Measurements from ENCODE around the gene RTN1.
A peak's percentile ranks its signal among the peaks of the same experiment; 100 is the strongest.

The RTN1 gene

GRCh38 chr14:59631237-59631636, 239.3 kb downstream of the RTN1 start:
- DNase-seq (ENCODE audit: low spot score): peak; percentile 15

- DNase-seq (ENCODE audit: low spot score): peak; percentile 38
Observed at GRCh38 chr14:59630288-59630963, 240.2 kb downstream of the RTN1 start.

- no peak for DNase-seq (ENCODE audit: low spot score)
Observed at GRCh38 chr14:59629444-59630287, 240.9 kb downstream of the RTN1 start.

- DNase-seq (ENCODE audit: low spot score): no peak
Observed at GRCh38 chr14:59627011-59627520, 243.5 kb downstream of the RTN1 start.

- DNase-seq (ENCODE audit: low spot score): no peak
Observed at GRCh38 chr14:59622631-59623030, 247.9 kb downstream of the RTN1 start.

- no peak for DNase-seq (ENCODE audit: low spot score)
Observed at GRCh38 chr14:59619061-59619460, 251.5 kb downstream of the RTN1 start.

GRCh38 chr14:59601056-59601455, 269.5 kb downstream of the RTN1 start:
- no peak for DNase-seq (ENCODE audit: low spot score)

GRCh38 chr14:59600211-59600945, 270.2 kb downstream of the RTN1 start:
- DNase-seq (ENCODE audit: low spot score): no peak

- DNase-seq (ENCODE audit: low spot score): no peak
Observed at GRCh38 chr14:59595071-59595470, 275.5 kb downstream of the RTN1 start.

GRCh38 chr14:59591641-59592370, 278.8 kb downstream of the RTN1 start:
- no peak for DNase-seq (ENCODE audit: low spot score)

GRCh38 chr14:59588101-59588500, 282.5 kb downstream of the RTN1 start:
- DNase-seq (ENCODE audit: low spot score): no peak

- DNase-seq (ENCODE audit: low spot score): no peak
Observed at GRCh38 chr14:59585891-59586554, 284.6 kb downstream of the RTN1 start.

- DNase-seq (ENCODE audit: low spot score): no peak
Observed at GRCh38 chr14:59583755-59584154, 286.8 kb downstream of the RTN1 start.

- no peak for DNase-seq (ENCODE audit: low spot score)
Observed at GRCh38 chr14:59582845-59583509, 287.6 kb downstream of the RTN1 start.

- no peak for DNase-seq (ENCODE audit: low spot score)
Observed at GRCh38 chr14:59582161-59582560, 288.4 kb downstream of the RTN1 start.

GRCh38 chr14:59580911-59581310, 289.7 kb downstream of the RTN1 start:
- no peak for DNase-seq (ENCODE audit: low spot score)

- DNase-seq (ENCODE audit: low spot score): peak; percentile 74
Observed at GRCh38 chr14:59576332-59577294, 294.0 kb downstream of the RTN1 start, which contains the start of gene CCDC175. TSS of gene CCDC175 (minus strand) at chr14:59576812. CDS start at chr14:59576775, 37 bp downstream.

GRCh38 chr14:59570122-59570521, 300.5 kb downstream of the RTN1 start:
- DNase-seq (ENCODE audit: low spot score): no peak

GRCh38 chr14:59566725-59567124, 303.9 kb downstream of the RTN1 start:
- DNase-seq (ENCODE audit: low spot score): no peak

All from SK-N-DZ (cell line).